OCI-LY7 (cell line): Measurements from ENCODE around the gene CTNNA3. TPM values are rescaled to one million over a fixed set of nuclear protein-coding genes. Genes with fewer than 3 reads are reported as not detected.

Source experiments
- BruUV-seq: library from RNA; stranded (reverse); fragments of 400-500 nt; replicated peaks from 2 replicates; lab custom pipeline; 2021; lab: Mats Ljungman, UMichigan
- CTCF ChIA-PET: fragments of 300-600 bp; sonication (Branson Sonifier 250); formaldehyde crosslinking; loops from one replicate; lab custom pipeline; 2022; ENCODE audit warnings: antibody characterized with exemption; ENCODE audit not compliant: unreplicated experiment; lab: Charles Lee
- POLR2A ChIA-PET: fragments of 300-600 bp; sonication (Branson Sonifier 250); formaldehyde crosslinking; loops from one replicate; lab custom pipeline; 2022; ENCODE audit warnings: antibody characterized with exemption; lab: Charles Lee
- DNase-seq: peaks from one replicate; pipeline ENCODE4 v3.0.0-alpha.2; 2015; ENCODE audit warnings: low spot score
- H2AFZ ChIP-seq: fragments of 200-600 bp; sonication (generic), shearing (Covaris generic); 2 replicates; pipeline ENCODE4 v1.6.1; 2014; ENCODE audit warnings: mild to moderate bottlenecking, antibody characterized with exemption, low read length, moderate library complexity
- H3K27ac ChIP-seq: fragments of 200-600 bp; sonication (generic); 2 replicates; pipeline ENCODE4 v1.5.1; 2014; ENCODE audit warnings: mixed run types, low read depth, mild to moderate bottlenecking, moderate library complexity, low read length, inconsistent platforms; ENCODE audit not compliant: poor library complexity, severe bottlenecking
- H3K36me3 ChIP-seq: fragments of 200-600 bp; sonication (generic); 2 replicates; pipeline ENCODE4 v1.6.1; 2014; ENCODE audit warnings: mild to moderate bottlenecking, antibody characterized with exemption, low read length, moderate library complexity, mixed read lengths; ENCODE audit not compliant: insufficient read depth
- H3K4me1 ChIP-seq: fragments of 200-600 bp; sonication (generic); 2 replicates; pipeline ENCODE4 v1.5.1; 2014; ENCODE audit warnings: mild to moderate bottlenecking, low read length; ENCODE audit not compliant: insufficient read depth, poor library complexity, severe bottlenecking
- H3K4me2 ChIP-seq: fragments of 200-600 bp; sonication (generic); 2 replicates; pipeline ENCODE4 v1.6.1; 2014; ENCODE audit warnings: mild to moderate bottlenecking, low read length
- H3K4me3 ChIP-seq: fragments of 200-600 bp; sonication (generic); 2 replicates; pipeline ENCODE4 v1.5.1; 2014; ENCODE audit warnings: mild to moderate bottlenecking, low read depth, low read length; ENCODE audit not compliant: poor library complexity, severe bottlenecking
- H3K79me2 ChIP-seq: fragments of 200-600 bp; sonication (generic); 2 replicates; pipeline ENCODE4 v1.6.1; 2016; ENCODE audit warnings: low read depth, mild to moderate bottlenecking, low read length, moderate library complexity, mixed read lengths; ENCODE audit not compliant: insufficient read depth
- H3K9me2 ChIP-seq: fragments of 200-600 bp; sonication (generic); 2 replicates; pipeline ENCODE4 v1.6.1; 2016; ENCODE audit warnings: mild to moderate bottlenecking, low read length, mixed read lengths; ENCODE audit not compliant: insufficient read depth
- H3K9me3 ChIP-seq: fragments of 200-600 bp; sonication (generic); 2 replicates; pipeline ENCODE4 v1.6.1; 2014; ENCODE audit warnings: mild to moderate bottlenecking, mixed run types, low read length, mixed read lengths
- H4K20me1 ChIP-seq: fragments of 200-600 bp; sonication (generic); 2 replicates; pipeline ENCODE4 v1.6.1; 2014; ENCODE audit warnings: mild to moderate bottlenecking, antibody characterized with exemption, low read length, moderate library complexity, mixed read lengths; ENCODE audit not compliant: insufficient read depth
- EZH2phosphoT487 ChIP-seq: fragments of 200-600 bp; sonication (generic); IDR thresholded peaks from 2 replicates; pipeline ENCODE4 v1.6.1; 2018; ENCODE audit warnings: low read depth, borderline replicate concordance, mild to moderate bottlenecking, mixed run types, antibody characterized with exemption, low read length, moderate library complexity, mixed read lengths
- intact Hi-C: fragments of 100-400 bp; cut with micrococcal nuclease; formaldehyde crosslinking; loops from one replicate; pipeline ENCODE4 v1.10.0; 2022; ENCODE audit not compliant: unreplicated experiment
- total RNA-seq, 2 experiments: library from RNA; depleted of rRNA in 1 of 2; stranded (reverse); fragments of >200 nt in 1 of 2; shearing (Covaris generic) in 1 of 2; gene quantifications; 2 replicates each; pipeline ENCODE4 v1.2.3, GENCODE V29; 2014 to 2022
- TF ChIP-seq, protein P1 (sequence below): fragments of 200-600 bp; sonication (generic); conservative IDR thresholded peaks from 2 replicates; pipeline ENCODE4 v1.5.1; 2014; ENCODE audit warnings: mild to moderate bottlenecking, antibody characterized with exemption, low read length, moderate library complexity, mixed read lengths

The CTNNA3 gene
- total RNA-seq, 2 experiments from 2014 or later: not detected

DNA sequence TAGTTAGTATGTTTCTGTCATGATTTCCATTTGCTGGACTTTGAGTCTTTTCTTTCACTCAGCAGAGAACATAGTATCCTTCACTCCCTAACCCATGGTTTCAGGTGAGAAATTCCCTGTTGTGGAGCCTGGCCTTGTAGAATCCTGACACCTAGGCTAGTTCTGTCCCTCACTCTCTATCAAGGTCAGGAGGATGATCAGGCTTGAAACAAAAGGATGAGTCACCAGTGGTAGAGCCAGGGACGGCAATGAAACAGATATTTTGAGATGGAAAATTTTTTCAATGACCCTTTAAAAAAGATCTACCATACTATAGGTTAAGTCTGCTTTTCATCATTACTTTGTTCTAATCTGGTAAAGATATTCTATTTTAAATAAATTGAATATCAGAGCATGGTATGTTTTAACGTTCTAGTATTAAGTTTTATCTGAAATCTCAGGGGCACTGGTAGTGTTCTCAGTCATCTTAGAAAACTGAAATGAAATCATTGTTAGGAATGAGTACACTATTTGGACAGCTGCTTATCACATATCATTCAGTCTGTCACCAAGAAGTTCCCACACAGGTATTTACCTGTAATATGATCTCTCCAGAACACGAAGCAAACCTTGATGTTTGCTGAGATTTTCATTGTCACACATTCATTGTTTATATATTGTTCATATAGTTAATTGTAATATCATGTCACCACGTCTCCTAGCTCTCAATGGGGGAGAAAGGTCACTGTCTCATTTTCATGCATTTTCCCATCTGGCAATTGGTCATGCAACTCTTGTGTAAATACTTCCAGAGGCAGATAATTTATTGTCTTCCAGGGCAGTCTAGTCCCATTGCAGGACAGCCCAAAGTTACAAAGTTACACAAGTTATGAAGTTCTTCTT, 1070.0 kb downstream of the CTNNA3 start:
- Histone ChIP-seq H3K27ac (no peak overlapping the region), H3K79me2 (no peaks in the 10 kb centered on the region), H2AFZ (no peak overlapping the region), H3K9me3 (no peaks in the 10 kb centered on the region), H3K4me1 (no peaks in the 10 kb centered on the region), H3K4me3 (no peak overlapping the region), H4K20me1 (no peaks in the 10 kb centered on the region), H3K9me2 (no peaks in the 10 kb centered on the region), H3K4me2 (no peak overlapping the region), H3K36me3 (no peaks in the 10 kb centered on the region)
- no peak for TF ChIP-seq EZH2phosphoT487
- TF ChIP-seq, protein P1, sequence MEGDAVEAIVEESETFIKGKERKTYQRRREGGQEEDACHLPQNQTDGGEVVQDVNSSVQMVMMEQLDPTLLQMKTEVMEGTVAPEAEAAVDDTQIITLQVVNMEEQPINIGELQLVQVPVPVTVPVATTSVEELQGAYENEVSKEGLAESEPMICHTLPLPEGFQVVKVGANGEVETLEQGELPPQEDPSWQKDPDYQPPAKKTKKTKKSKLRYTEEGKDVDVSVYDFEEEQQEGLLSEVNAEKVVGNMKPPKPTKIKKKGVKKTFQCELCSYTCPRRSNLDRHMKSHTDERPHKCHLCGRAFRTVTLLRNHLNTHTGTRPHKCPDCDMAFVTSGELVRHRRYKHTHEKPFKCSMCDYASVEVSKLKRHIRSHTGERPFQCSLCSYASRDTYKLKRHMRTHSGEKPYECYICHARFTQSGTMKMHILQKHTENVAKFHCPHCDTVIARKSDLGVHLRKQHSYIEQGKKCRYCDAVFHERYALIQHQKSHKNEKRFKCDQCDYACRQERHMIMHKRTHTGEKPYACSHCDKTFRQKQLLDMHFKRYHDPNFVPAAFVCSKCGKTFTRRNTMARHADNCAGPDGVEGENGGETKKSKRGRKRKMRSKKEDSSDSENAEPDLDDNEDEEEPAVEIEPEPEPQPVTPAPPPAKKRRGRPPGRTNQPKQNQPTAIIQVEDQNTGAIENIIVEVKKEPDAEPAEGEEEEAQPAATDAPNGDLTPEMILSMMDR: no peak
- CTCF ChIA-PET: no interaction called here
- BruUV-seq: no TSS peak
- no peak for DNase-seq
- intact Hi-C loops: no loop called here
- POLR2A ChIA-PET: interaction anchor here (1.4 kb wide), 1 partner anchor 10 kb away, joined by 3 read pairs; no protein-coding TSS in a partner anchor

DNA sequence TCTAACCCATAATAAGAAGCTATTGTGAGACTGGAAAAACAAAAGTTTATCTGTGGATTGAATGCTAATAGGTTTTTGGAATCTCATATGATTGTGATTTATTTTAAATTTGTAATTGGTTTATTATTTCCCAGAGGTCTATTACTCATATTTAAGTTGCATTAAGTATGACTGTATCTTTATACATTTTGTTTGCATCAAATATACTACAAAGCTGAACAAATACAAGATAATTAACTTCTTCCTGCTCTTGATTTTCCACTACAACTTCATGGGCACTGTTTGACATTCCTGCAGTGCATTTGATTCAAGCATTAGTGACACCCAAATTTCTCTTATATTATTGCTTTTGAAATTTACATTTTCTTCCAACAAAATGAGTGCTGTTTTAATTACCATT, 1073.9 kb downstream of the CTNNA3 start:
- POLR2A ChIA-PET: no interaction called here
- H3K4me1 ChIP-seq: no peaks in the 10 kb centered on the region
- H4K20me1 ChIP-seq: no peaks in the 10 kb centered on the region
- no peak overlapping the region for H3K4me2 ChIP-seq
- H2AFZ ChIP-seq: no peak overlapping the region
- no peaks in the 10 kb centered on the region for H3K79me2 ChIP-seq
- TF ChIP-seq, protein P1: no peak
- no peak for TF ChIP-seq EZH2phosphoT487
- no peaks in the 10 kb centered on the region for H3K36me3 ChIP-seq
- H3K9me2 ChIP-seq: no peaks in the 10 kb centered on the region
- no peak overlapping the region for H3K27ac ChIP-seq
- H3K4me3 ChIP-seq: no peak overlapping the region
- H3K9me3 ChIP-seq: no peaks in the 10 kb centered on the region
- no peak for DNase-seq
- no TSS peak for BruUV-seq
- intact Hi-C loops: no loop called here
- CTCF ChIA-PET: no interaction called here

DNA sequence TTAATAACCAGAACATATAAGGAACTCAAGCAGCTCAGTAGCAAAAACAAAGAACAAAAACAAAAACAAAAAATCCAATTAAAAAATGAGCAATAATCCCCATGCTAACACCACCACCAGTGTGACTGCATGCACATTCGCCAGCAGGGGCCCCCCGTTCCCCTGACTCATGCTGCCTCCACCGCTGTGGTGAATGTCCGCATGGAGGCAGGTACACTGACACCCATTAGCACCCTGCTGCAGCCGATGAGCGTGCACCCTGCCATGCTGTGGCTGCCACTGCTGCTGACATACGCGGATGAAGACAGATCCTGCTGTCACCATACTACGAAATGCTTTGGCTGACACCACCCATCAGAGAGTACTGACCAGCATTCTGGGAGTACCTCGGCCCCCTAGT, 1091.8 kb downstream of the CTNNA3 start:
- Histone ChIP-seq H2AFZ (no peak overlapping the region), H3K4me3 (no peak overlapping the region), H3K36me3 (no peaks in the 10 kb centered on the region), H3K79me2 (no peaks in the 10 kb centered on the region), H3K9me3 (no peaks in the 10 kb centered on the region), H4K20me1 (no peaks in the 10 kb centered on the region), H3K27ac (no peak overlapping the region), H3K4me2 (no peak overlapping the region), H3K9me2 (no peaks in the 10 kb centered on the region), H3K4me1 (no peaks in the 10 kb centered on the region)
- DNase-seq: no peak
- POLR2A ChIA-PET: no interaction called here
- no TSS peak for BruUV-seq
- CTCF ChIA-PET: no interaction called here
- intact Hi-C loops: no loop called here
- TF ChIP-seq, protein P1: no peak
- no peak for TF ChIP-seq EZH2phosphoT487
